ENCODE results near the gene WDR44. TPM values are rescaled to one million over a fixed set of nuclear protein-coding genes. Genes with fewer than 3 reads are reported as not detected.
"Not testable (repeated sequence)": the region's sequence is repeated elsewhere in the genome, so short reads cannot be mapped to it uniquely, and the experiment has no call there.

WDR44 gene
- total RNA-seq, 2 donors from 2014 or later, result 21.6 to 23.1 TPM

DNA sequence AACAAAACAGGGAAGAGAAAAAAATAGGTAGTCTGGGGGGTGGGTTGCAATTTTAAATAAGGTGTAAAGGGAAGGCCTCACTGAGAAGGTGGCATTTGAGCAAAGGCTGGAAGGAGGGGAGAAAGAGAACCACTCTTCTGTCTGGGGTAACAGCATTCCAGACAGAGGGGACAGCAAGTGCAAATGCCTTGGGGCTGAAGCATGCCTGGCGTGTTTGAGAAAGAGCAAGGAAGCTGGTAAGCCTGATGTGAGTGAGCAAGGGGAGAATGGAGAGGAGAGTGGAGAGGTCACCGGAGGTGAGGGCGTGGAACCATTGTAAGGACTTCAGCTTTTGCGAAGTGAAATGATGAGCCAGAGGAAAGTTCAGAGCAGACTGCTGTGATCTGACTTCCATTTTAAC is 130.0 kb downstream of the WDR44 start:
- Mint-ChIP-seq H3K4me1 (ENCODE audit: low read depth in 2 of 2) (no peaks in the 10 kb centered on the region), H3K4me3 (no peak overlapping the region), H3K9me3 (no peaks in the 10 kb centered on the region), H3K36me3 (no peaks in the 10 kb centered on the region), H3K27ac (no peak overlapping the region), H3K27me3 (peaks cover 0 to 4% of the 10 kb centered on the region in 2 donors)
- ATAC-seq (no peak), DNase-seq (ENCODE audit: low spot score) (no peak)

DNA sequence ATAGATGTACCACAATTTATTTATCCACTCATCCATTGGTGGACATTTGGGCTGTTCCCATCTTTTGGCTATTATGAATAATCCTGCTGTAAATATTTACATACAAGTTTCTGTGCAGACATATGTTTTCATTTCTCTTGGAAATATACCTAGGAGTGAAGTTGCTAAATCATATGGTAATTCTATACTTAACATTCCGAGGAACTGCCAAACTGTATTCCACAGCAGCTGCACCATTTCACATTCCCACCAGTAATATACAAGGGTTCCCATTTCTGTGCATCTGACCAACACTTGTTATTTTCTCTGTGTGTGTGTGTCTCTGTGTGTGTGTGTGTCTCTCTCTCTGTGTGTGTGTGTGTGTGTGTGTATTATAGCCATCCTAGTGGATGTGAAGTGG is 134.3 kb downstream of the WDR44 start:
- H3K9me3 Mint-ChIP-seq, result no peaks in the 10 kb centered on the region
- no peaks in the 10 kb centered on the region for H3K36me3 Mint-ChIP-seq
- no peaks in the 10 kb centered on the region for H3K27me3 Mint-ChIP-seq
- no peak overlapping the region for H3K4me3 Mint-ChIP-seq
- H3K4me1 Mint-ChIP-seq (ENCODE audit: low read depth in 2 of 2), result no peaks in the 10 kb centered on the region
- ATAC-seq (no peak), DNase-seq (ENCODE audit: low spot score) (no peak)
- no peak overlapping the region for H3K27ac Mint-ChIP-seq

DNA sequence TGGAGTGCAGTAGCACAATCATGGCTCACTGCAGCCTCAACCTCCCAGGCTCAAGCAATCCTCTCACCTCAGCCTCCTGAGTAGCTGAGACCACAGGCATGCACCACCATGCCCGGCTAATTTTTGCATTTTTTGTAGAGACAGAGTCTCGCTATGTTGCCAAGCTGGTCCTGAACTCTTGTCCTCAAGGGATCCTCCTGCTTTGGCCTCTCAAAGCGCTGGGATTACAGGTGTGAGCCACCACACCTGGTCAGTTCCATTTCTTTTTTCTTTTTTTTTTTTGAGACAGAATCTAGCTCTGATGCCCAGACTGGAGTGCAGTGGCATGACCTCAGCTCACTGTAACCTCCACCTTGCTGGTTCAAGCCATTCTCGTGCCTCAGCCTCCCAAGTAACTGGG is 136.5 kb downstream of the WDR44 start:
- not testable (repeated sequence) for H3K4me3 Mint-ChIP-seq; ATAC-seq; H3K36me3 Mint-ChIP-seq; H3K27ac Mint-ChIP-seq; H3K4me1 Mint-ChIP-seq (ENCODE audit: low read depth in 2 of 2); H3K27me3 Mint-ChIP-seq; H3K9me3 Mint-ChIP-seq; DNase-seq (ENCODE audit: low spot score)

DNA sequence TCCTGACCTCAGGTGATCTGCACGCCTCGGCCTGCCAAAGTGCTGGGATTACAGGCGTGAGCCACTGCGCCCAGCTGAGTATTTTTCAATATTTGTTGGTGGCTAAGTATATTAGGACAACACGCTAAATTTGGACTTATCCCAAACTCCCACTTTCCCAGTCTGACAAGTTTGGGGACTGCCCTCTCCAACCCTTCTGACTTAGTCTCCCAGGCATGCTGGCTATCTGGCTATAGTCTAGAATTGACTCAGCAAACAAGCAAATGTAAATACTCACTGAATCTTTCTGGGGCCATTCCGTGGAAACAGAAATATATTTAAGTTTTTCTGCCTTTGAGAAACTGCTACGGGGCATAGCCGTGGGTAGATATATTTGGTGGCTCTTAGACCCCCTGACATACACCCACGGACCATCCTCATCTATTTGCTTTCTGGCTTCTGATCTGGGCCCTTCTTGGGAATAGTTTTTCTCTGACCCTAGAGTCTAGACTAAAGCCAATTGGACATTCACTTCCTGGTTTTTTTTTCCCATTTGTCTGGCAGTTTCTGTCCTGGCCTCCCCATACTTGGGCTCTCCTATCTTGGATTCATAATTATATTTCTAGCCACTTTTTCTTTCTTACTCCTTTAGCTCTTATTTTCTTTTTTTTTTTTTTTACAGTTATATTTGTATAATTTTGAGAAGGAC is 138.5 kb downstream of the WDR44 start:
- DNase-seq (ENCODE audit: low spot score) (no peak), ATAC-seq (no peak)
- H3K4me1 Mint-ChIP-seq (ENCODE audit: low read depth in 2 of 2), result no peaks in the 10 kb centered on the region
- H3K36me3 Mint-ChIP-seq, result no peaks in the 10 kb centered on the region
- H3K27ac Mint-ChIP-seq, result no peak overlapping the region
- no peaks in the 10 kb centered on the region for H3K27me3 Mint-ChIP-seq
- no peaks in the 10 kb centered on the region for H3K9me3 Mint-ChIP-seq
- H3K4me3 Mint-ChIP-seq, result no peak overlapping the region

DNA sequence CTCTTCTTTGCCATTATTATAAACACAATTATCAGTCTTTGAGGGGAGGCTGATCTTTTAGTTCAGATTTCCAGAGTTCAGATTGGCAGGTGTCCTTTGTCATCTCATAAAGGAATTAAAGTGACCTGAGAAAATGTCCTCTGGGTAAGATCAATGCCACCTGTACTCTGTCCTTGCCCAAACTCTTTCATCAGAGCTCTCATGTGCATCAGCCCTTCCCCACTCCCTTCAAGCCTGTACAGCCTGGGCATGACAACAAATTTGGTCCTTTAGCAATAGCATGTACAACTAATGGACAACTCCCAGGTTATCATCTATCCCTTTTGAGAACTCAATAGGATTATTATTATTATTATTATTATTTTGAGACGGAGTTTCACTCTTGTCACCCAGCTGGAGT is 140.8 kb downstream of the WDR44 start:
- not testable (repeated sequence) for H3K4me1 Mint-ChIP-seq (ENCODE audit: low read depth in 2 of 2); H3K9me3 Mint-ChIP-seq; H3K27ac Mint-ChIP-seq; ATAC-seq; H3K27me3 Mint-ChIP-seq; H3K36me3 Mint-ChIP-seq; DNase-seq (ENCODE audit: low spot score); H3K4me3 Mint-ChIP-seq

DNA sequence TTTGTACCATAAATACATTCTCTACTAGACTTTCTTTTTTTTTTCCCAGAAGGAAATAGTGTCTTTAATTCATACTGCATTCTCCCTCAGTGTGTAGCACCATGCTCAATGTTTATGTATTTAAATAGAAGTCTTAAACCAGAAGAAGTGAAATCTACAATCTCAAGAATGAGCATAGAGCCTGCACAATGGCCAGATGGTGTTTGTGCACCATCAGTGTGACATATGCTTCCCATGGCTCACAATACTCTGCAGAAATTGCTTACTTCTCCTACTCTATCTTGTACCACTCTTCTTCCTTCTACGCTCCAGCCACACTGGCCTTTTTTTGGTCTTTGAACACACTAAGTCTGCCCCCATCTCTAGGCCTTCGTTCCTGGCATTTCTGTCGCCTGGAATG is 147.1 kb downstream of the WDR44 start:
- ATAC-seq (no peak), DNase-seq (ENCODE audit: low spot score) (no peak)
- H3K27ac Mint-ChIP-seq, result no peak overlapping the region
- no peaks in the 10 kb centered on the region for H3K27me3 Mint-ChIP-seq
- H3K4me1 Mint-ChIP-seq (ENCODE audit: low read depth in 2 of 2), result peaks cover 10 to 16% of the 10 kb centered on the region in 2 donors
- no peaks in the 10 kb centered on the region for H3K9me3 Mint-ChIP-seq
- H3K36me3 Mint-ChIP-seq, result no peaks in the 10 kb centered on the region
- H3K4me3 Mint-ChIP-seq, result no peak overlapping the region

DNA sequence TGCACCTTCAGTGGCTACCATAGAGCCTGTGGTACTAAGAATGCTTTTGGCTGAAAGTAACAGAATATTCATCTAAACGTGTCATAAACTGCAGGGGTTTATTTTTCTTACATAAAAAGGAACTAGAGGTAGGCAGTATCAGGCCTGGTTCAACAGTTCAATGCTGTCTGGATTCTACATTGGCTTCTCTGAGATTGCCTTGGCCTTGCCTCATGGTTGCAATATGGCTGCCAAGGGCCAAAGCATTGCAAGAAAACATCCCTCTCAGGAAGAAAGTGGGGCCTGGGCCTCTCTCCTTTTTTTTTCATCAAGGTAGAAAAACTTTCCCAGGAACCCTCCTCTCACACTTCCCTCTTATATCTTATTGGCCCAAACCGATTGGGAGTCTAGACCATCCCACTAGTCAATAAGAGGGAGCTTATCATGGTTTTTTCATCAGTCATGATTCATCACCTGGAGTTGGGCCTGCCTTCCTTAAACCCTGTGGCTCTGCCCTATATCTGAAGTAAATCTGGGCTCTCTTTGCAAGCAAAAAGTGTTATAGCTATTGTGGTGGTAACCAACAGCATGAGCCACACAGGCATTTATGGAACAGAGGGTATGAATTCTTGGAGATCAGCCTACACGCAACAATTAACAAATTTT is 147.9 kb downstream of the WDR44 start:
- Mint-ChIP-seq H3K36me3 (no peaks in the 10 kb centered on the region), H3K27me3 (no peaks in the 10 kb centered on the region), H3K9me3 (no peaks in the 10 kb centered on the region), H3K27ac (peak overlapping the region in 1 of 2 donors; percentile 29), H3K4me3 (no peak overlapping the region), H3K4me1 (ENCODE audit: low read depth in 2 of 2) (peaks cover 16% of the 10 kb centered on the region in 2 donors)
- no peak for DNase-seq (ENCODE audit: low spot score)
- no peak for ATAC-seq

DNA sequence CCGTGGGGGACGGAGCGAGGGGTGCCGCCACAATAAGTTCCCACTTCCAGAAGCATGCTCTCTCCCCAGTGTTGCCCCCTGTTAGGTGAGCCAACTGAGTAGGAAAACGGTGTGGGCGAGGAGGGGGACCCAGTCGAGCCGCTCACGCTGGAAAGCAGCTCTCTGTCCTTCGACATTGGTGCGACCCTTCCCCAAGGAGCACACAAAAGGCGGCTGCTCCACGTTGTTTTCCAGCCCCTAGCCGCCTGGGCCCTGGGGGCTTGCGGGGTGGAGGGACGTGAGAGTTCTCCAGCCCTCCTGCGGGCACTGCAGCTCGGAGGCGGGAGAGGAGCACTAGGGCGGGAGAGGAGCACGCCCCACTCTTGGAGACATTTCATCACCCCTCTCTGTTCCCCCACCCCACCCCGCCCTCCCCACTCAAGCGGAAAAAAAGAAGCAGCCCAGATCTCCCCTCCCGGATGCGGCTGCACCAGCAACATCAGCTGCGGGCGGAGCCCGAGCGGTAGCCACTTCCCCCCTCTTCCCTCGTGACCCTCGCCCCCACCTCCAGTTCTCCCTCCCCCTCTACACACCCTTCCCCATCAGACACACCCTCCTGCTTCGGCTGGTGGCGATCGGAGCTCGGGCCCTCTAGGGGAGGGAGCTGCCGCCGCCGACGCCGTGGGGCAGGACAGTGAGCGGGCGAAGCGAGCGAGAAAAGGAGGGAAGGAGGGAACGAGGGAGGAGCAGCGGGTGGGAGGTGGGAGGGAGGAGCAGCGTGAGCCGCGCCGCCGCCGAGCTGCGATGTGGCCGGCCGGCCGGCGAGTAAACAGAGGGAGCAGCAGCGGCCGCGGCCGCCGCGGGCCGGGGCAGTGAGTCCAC is 149.4 kb downstream of the WDR44 start, which contains the start of gene DOCK11:
Gene DOCK11 (plus strand): TSS at position 755 of the 861 bp plus-strand sequence. CDS start 157 bp downstream, outside the sequence.
- Mint-ChIP-seq H3K4me1 (ENCODE audit: low read depth in 2 of 2) (peaks cover 18 to 23% of the 10 kb centered on the region in 2 donors), H3K27me3 (no peaks in the 10 kb centered on the region), H3K4me3 (peak within 1 kb of the TSS; percentile 96), H3K27ac (peak within 1 kb of the TSS; percentile 95 to 96), H3K9me3 (no peaks in the 10 kb centered on the region), H3K36me3 (no peaks in the 10 kb centered on the region)
- ATAC-seq, result peak; percentile 91 to 93
- peak; percentile 92 for DNase-seq (ENCODE audit: low spot score)

DNA sequence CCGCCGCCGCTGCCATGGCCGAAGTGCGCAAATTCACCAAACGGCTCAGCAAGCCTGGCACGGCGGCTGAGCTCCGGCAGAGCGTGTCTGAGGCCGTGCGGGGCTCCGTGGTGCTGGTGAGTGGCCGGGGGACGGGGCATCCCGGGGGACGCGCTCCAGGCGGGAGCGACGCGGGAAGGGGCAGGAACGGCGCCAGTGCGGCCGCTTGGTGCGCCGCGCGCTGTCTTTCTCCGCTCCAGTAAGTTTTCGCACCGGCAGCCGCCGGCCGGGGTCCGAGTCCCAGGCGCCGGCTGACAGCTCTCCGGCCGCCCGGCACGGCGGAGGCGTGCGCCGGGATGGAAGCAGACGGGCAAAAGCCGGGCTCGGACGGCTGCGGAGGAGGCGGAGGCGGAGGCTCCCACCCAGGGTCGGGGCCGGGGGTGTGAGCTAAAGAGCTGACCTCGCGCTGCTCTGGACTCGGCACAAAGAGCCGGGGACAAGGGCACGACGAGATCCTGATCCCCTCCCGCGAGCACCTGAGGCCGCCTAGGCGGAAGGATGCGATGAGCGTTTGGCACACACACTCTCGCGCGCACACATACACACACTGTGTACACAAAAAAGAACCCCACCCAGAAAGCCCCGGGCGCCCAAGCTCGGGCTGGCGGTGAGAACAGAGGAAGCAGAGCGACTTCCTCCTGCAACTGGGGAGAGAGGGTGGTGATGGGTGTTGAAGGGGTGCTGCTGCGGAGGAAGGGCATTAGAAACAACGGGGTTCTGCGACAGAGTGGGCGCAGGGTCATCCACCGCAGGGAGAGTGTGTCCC is 150.3 kb downstream of the WDR44 start:
- DNase-seq (ENCODE audit: low spot score) (peak; percentile 80), ATAC-seq (peak; percentile 74 to 77)
- no peaks in the 10 kb centered on the region for H3K9me3 Mint-ChIP-seq
- H3K4me3 Mint-ChIP-seq, result peak overlapping the region; percentile 96
- H3K36me3 Mint-ChIP-seq, result no peaks in the 10 kb centered on the region
- H3K4me1 Mint-ChIP-seq (ENCODE audit: low read depth in 2 of 2), result peaks cover 18 to 23% of the 10 kb centered on the region in 2 donors
- no peaks in the 10 kb centered on the region for H3K27me3 Mint-ChIP-seq
- H3K27ac Mint-ChIP-seq, result peak overlapping the region; percentile 95 to 96

DNA sequence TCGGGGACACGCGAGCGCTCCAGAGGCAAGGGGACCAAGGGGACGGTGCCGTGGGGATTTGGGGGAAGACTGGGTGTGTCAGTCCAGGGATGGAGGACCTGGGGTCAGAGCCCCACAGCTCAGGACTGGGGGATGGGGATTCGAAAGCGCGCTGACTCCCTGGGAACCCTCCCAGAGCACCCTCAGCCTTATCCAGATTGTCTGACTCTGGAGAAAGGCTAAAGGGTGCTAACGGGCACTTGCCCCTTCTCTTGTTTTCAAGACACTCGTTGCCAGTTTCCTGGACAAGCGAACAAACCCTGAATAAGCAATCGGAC is 150.8 kb downstream of the WDR44 start:
- Mint-ChIP-seq H3K27ac (peak overlapping the region; percentile 95 to 96), H3K4me1 (ENCODE audit: low read depth in 2 of 2) (peaks cover 18 to 23% of the 10 kb centered on the region in 2 donors), H3K4me3 (peak overlapping the region; percentile 96), H3K36me3 (no peaks in the 10 kb centered on the region), H3K9me3 (no peaks in the 10 kb centered on the region), H3K27me3 (no peaks in the 10 kb centered on the region)
- DNase-seq (ENCODE audit: low spot score), result no peak
- peak in 1 of 2 donors; percentile 7 for ATAC-seq

DNA sequence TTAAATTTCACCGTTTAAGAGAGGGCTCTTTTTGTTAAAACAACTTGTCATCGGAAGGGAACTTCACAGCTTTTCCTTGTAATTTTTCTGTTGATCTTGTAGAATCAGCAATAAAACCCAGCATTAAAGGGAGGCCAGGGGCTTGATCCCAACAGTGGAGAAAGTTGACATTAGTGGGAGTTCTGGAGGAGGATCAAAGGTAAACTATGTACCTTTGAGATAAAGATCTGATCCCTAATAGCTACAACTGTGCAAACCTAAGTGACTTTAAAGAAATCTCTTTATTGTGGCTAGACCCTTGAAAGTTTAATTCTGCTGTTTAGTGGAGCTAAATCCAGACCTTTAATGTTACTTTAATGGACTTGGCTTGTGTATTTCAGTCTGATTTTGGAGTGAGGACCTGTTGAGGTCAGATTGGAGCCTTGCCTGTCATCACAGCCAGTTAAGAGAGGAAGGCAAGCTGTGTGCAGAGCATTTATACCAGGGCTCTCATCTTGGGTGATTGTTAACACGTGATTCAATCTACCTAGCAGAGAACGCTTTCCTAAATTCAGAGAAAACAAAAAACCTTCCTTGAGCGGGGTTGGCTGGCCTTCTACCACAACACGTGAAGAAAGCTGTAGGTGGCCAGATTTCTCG is 151.4 kb downstream of the WDR44 start:
- DNase-seq (ENCODE audit: low spot score) (no peak), ATAC-seq (no peak)
- H3K27me3 Mint-ChIP-seq, result no peaks in the 10 kb centered on the region
- peak overlapping the region; percentile 95 to 96 for H3K27ac Mint-ChIP-seq
- peaks cover 24 to 29% of the 10 kb centered on the region in 2 donors for H3K4me1 Mint-ChIP-seq (ENCODE audit: low read depth in 2 of 2)
- H3K9me3 Mint-ChIP-seq, result no peaks in the 10 kb centered on the region
- peak overlapping the region; percentile 96 for H3K4me3 Mint-ChIP-seq
- H3K36me3 Mint-ChIP-seq, result no peaks in the 10 kb centered on the region

DNA sequence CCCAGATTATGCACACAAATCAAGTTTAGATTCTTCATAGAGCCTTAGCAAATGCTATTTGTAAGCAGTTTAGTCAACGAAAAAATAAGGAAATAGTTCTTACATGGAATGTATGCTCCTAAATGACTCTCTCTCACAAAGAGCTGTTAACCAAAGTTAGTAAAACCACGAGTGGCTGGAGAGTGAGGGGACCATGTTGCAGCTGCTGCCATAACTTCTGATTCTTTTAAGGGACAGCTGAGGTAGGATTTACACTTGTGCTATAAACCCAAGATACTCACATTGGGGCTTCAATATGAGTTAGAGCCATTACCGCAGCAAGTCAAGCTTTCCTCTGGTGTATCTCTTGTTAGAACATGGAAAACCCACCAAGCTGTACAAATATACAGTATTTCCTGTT is 152.4 kb downstream of the WDR44 start:
- Mint-ChIP-seq H3K27me3 (no peaks in the 10 kb centered on the region), H3K9me3 (peaks cover under 1% of the 10 kb centered on the region), H3K4me3 (peak overlapping the region; percentile 96), H3K36me3 (no peaks in the 10 kb centered on the region), H3K27ac (peak overlapping the region; percentile 95 to 96), H3K4me1 (ENCODE audit: low read depth in 2 of 2) (peaks cover 32 to 39% of the 10 kb centered on the region in 2 donors)
- DNase-seq (ENCODE audit: low spot score) (no peak), ATAC-seq (no peak)

DNA sequence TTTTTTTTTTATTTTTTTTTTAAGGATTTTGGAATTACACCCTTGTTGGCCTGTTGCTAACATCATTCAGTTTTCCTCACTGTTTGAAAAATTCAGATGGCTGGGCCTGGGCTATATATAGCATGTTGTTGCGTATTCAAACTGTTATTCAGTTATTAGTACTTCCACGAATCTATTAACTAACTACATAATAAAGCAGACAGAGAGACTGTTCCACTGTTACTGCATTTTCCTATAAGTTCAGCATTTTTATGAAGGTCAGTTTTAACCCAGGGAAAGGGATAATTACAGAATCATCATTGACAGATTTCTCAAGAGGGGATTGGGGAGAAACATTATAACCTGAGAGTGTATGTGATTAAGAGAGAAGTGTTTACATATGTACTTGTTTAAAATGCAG is 152.8 kb downstream of the WDR44 start:
- ATAC-seq (no peak), DNase-seq (ENCODE audit: low spot score) (no peak)
- Mint-ChIP-seq H3K4me1 (ENCODE audit: low read depth in 2 of 2) (peaks cover 36 to 43% of the 10 kb centered on the region in 2 donors), H3K27me3 (no peaks in the 10 kb centered on the region), H3K36me3 (no peaks in the 10 kb centered on the region), H3K9me3 (peaks cover 3% of the 10 kb centered on the region), H3K27ac (peak overlapping the region; percentile 34 to 95), H3K4me3 (peak overlapping the region; percentile 66)

All from natural killer cell treated with Interleukin-12 subunit alpha and Interleukin-12 subunit beta and Interleukin-15 and Interleukin-18, amount 100 ng/mL, for 72 hours (primary cell).